GM23338 (cell line): ENCODE data around the gene CCDC43. TPM values are rescaled to one million over a fixed set of nuclear protein-coding genes. Genes with fewer than 3 reads are reported as not detected.
A peak's percentile ranks its signal among the peaks of the same experiment; 100 is the strongest.

ENCODE experiments used
- ATAC-seq: fragments of 200-7000 bp; cut with Tn5 transposase; 3 replicates; pipeline ENCODE4 v1.9.1; 2020
- DNase-seq: peaks from one replicate; pipeline ENCODE4 v3.0.0-alpha.2; 2015; ENCODE audit warnings: low spot score
- H2AFZ ChIP-seq: fragments of 200-600 bp; sonication (generic); 2 replicates; pipeline ENCODE4 v1.8.0; 2016; ENCODE audit warnings: antibody characterized with exemption, mild to moderate bottlenecking, moderate library complexity
- H3F3A ChIP-seq: fragments of 200-600 bp; sonication (generic); replicated peaks from 2 replicates; pipeline ENCODE4 v1.8.0; 2017; ENCODE audit warnings: antibody characterized with exemption, mixed run types, low read depth
- H3K27ac ChIP-seq: fragments of 200-600 bp; sonication (generic); 2 replicates; pipeline ENCODE4 v1.6.1; 2016; ENCODE audit warnings: low read depth
- H3K27me3 ChIP-seq: fragments of 200-600 bp; sonication (generic); 2 replicates; pipeline ENCODE4 v1.8.0; 2016; ENCODE audit warnings: mild to moderate bottlenecking, mixed run types, moderate library complexity; ENCODE audit not compliant: insufficient read depth
- H3K36me3 ChIP-seq: fragments of 200-600 bp; sonication (generic); 2 replicates; pipeline ENCODE4 v1.8.0; 2016; ENCODE audit warnings: mild to moderate bottlenecking; ENCODE audit not compliant: insufficient read depth
- H3K4me1 ChIP-seq: fragments of 200-600 bp; sonication (generic); 2 replicates; pipeline ENCODE4 v1.8.0; 2016; ENCODE audit warnings: mild to moderate bottlenecking, moderate library complexity; ENCODE audit not compliant: insufficient read depth
- H3K4me2 ChIP-seq: fragments of 200-600 bp; sonication (generic); 2 replicates; pipeline ENCODE4 v1.7.1; 2017; ENCODE audit warnings: mixed run types
- H3K4me3 ChIP-seq: fragments of 200-600 bp; sonication (generic); 2 replicates; pipeline ENCODE4 v1.6.1; 2016; ENCODE audit warnings: mixed run types
- H3K79me2 ChIP-seq: fragments of 200-600 bp; sonication (generic); replicated peaks from 2 replicates; pipeline ENCODE4 v1.8.0; 2017; ENCODE audit warnings: mild to moderate bottlenecking; ENCODE audit not compliant: insufficient read depth
- H3K9me2 ChIP-seq: fragments of 200-600 bp; sonication (generic); 2 replicates; pipeline ENCODE4 v1.8.0; 2017; ENCODE audit not compliant: insufficient read depth
- H4K20me1 ChIP-seq: fragments of 200-600 bp; sonication (generic); replicated peaks from 2 replicates; pipeline ENCODE4 v1.8.0; 2017; ENCODE audit warnings: mild to moderate bottlenecking; ENCODE audit not compliant: insufficient read depth
- H3K27ac Mint-ChIP-seq: 2 replicates; pipeline ENCODE4 v1.8.0; 2020; ENCODE audit warnings: inconsistent platforms, mild to moderate bottlenecking, moderate library complexity, mixed read lengths
- H3K27me3 Mint-ChIP-seq: 3 replicates; pipeline ENCODE4 v1.8.0; 2022; ENCODE audit warnings: low read depth, mild to moderate bottlenecking, moderate library complexity, mixed read lengths, inconsistent platforms; ENCODE audit not compliant: insufficient read depth, poor library complexity
- H3K36me3 Mint-ChIP-seq: 3 replicates; pipeline ENCODE4 v1.8.0; 2021; ENCODE audit warnings: low read depth, mild to moderate bottlenecking, inconsistent platforms, moderate library complexity, mixed read lengths
- H3K4me1 Mint-ChIP-seq: 3 replicates; pipeline ENCODE4 v1.8.0; 2020; ENCODE audit warnings: mild to moderate bottlenecking, inconsistent platforms, mixed read lengths
- H3K4me3 Mint-ChIP-seq: 3 replicates; pipeline ENCODE4 v1.8.0; 2021; ENCODE audit warnings: moderate library complexity, mild to moderate bottlenecking, inconsistent platforms, mixed read lengths
- H3K9me3 Mint-ChIP-seq: 3 replicates; pipeline ENCODE4 v1.8.0; 2020; ENCODE audit warnings: moderate library complexity, mild to moderate bottlenecking, inconsistent platforms, mixed read lengths
- CREB1 ChIP-seq: fragments of 250-450 bp; sonication (Bioruptor Pico); IDR thresholded peaks from 2 replicates; pipeline ENCODE4 v1.5.0; 2020; ENCODE audit warnings: low read depth, mild to moderate bottlenecking, moderate library complexity
- EZH2phosphoT487 ChIP-seq: fragments of 200-600 bp; sonication (generic); IDR thresholded peaks from one replicate; pipeline ENCODE4 v1.8.1; 2018; ENCODE audit warnings: antibody characterized with exemption; ENCODE audit not compliant: unreplicated experiment
- NANOG ChIP-seq: IDR thresholded peaks from 2 replicates; pipeline ENCODE4 v1.6.1; 2016; ENCODE audit warnings: antibody characterized with exemption, borderline replicate concordance
- POLR2AphosphoS5 ChIP-seq: IDR thresholded peaks from 2 replicates; pipeline ENCODE4 v1.6.1; 2016; ENCODE audit warnings: antibody characterized with exemption, low read depth
- STAT1 ChIP-seq: IDR thresholded peaks from one replicate; pipeline ENCODE4 v1.6.1; 2016; ENCODE audit warnings: antibody characterized with exemption; ENCODE audit not compliant: unreplicated experiment
- ZNF114 ChIP-seq: fragments of 250-450 bp; sonication (Bioruptor Pico); IDR thresholded peaks from 2 replicates; pipeline ENCODE4 v1.5.0; 2020; ENCODE audit warnings: mild to moderate bottlenecking, moderate library complexity
- polyA plus RNA-seq: library from polyadenylated mRNA; unstranded; fragments of >200 nt; fragmentation: Nextera tagmentation; extraction: Ambion mirVana; gene quantifications from 2 replicates; pipeline ENCODE4 v1.2.1, GENCODE V29; 2016
- total RNA-seq: library from RNA; depleted of rRNA; stranded (reverse); fragments of >200 nt; shearing (Covaris generic); gene quantifications from 2 replicates; pipeline ENCODE4 v1.2.3, GENCODE V29; 2014
- TF ChIP-seq, protein P1 (sequence below): IDR thresholded peaks from 2 replicates; pipeline ENCODE4 v1.6.1; 2016; ENCODE audit warnings: antibody characterized with exemption
- TF ChIP-seq, protein P2 (sequence below): fragments of 250-450 bp; sonication (Bioruptor Pico); IDR thresholded peaks from 2 replicates; pipeline ENCODE4 v1.5.0; 2020; ENCODE audit warnings: mild to moderate bottlenecking, moderate library complexity
- TF ChIP-seq, protein P3 (sequence below), 2 experiments: fragments of 200-600 bp in 1 of 2; sonication (generic) in 1 of 2; conservative IDR thresholded peaks; 2 replicates each; pipeline versions ENCODE4 v1.5.1 to v1.6.1; 2016 to 2017; ENCODE audit warnings: antibody characterized with exemption in 2 of 2, low read depth in 2 of 2, mild to moderate bottlenecking in 2 of 2, moderate library complexity in 1 of 2

Gene CCDC43
- total and polyA plus RNA-seq, 2 experiments from 2014 or later = 29.8 to 55.3 TPM

DNA sequence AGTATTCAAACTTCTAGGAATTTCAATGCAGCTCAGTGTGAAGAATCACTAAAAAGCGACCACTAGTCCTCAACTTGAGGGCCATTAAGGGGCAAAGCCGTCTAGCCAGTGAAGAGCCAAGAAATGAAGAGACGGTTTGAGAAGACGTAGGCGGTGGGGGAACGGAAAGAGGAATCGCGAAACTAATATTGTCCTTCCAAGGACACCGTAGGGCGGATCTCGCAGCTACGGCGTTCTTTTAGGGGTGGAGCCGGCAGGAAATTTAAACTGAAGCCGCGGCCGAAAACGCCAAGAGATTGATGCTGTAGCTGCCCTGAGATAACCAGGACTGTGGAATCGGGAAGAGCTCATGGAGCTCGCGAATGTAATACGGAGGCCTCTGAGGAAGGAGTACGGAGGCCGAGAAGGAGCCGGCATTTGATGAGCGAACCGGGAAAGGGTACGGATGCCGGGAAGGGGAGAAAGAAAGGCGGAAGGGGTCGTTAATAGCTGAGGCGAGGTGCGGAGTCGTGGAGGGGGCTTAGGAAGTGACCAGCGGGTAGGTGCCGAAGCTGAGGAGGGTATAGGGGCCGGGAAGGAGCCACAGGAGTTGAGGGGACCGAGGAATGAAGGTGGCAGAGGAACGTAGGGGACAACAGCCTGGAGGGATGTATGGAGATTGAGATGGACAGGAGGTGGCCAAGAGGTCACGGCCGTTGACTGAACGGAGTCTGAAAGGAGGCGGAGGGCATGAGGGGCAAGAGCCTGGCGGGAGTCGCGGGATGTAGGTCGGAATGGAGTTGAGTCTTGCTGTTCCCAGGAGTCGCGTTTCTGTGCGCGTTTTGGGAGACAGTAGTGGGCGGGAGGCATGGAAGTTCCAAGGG lies 19.1 kb upstream of the CCDC43 start, which contains the start of gene DBF4B:
Gene DBF4B (plus strand): TSS at position 265 of the 863 bp plus-strand sequence. CDS start 156 bp downstream, at position 421.
- Histone ChIP-seq H4K20me1 (no peaks in the 10 kb centered on the region; the same call in none of the 2 replicates), H3K36me3 (no peaks in the 10 kb centered on the region; the same call in none of the 2 replicates), H3K4me2 (peak within 1 kb of the TSS; percentile 72), H3K4me3 (peak within 1 kb of the TSS; percentile 72), H3K27ac (peak within 1 kb of the TSS; percentile 61), H2AFZ (peak within 1 kb of the TSS; percentile 90), H3K9me2 (no peaks in the 10 kb centered on the region), H3F3A (no peaks in the 10 kb centered on the region), H3K4me1 (peaks cover 8% of the 10 kb centered on the region), H3K27me3 (no peaks in the 10 kb centered on the region), H3K79me2 (peaks cover 17% of the 10 kb centered on the region)
- ATAC-seq (peak; percentile 82), DNase-seq (peak; percentile 96)
- Mint-ChIP-seq H3K4me1 (peaks cover 5% of the 10 kb centered on the region), H3K9me3 (no peaks in the 10 kb centered on the region), H3K36me3 (peaks cover 6% of the 10 kb centered on the region), H3K27me3 (peaks cover 1% of the 10 kb centered on the region), H3K27ac (no peak within 1 kb of the TSS), H3K4me3 (no peak within 1 kb of the TSS)
- TF ChIP-seq CREB1 (CRISPR knock-in tag) (peak; percentile 66), NANOG (no peak), POLR2AphosphoS5 (peak; percentile 81)

DNA sequence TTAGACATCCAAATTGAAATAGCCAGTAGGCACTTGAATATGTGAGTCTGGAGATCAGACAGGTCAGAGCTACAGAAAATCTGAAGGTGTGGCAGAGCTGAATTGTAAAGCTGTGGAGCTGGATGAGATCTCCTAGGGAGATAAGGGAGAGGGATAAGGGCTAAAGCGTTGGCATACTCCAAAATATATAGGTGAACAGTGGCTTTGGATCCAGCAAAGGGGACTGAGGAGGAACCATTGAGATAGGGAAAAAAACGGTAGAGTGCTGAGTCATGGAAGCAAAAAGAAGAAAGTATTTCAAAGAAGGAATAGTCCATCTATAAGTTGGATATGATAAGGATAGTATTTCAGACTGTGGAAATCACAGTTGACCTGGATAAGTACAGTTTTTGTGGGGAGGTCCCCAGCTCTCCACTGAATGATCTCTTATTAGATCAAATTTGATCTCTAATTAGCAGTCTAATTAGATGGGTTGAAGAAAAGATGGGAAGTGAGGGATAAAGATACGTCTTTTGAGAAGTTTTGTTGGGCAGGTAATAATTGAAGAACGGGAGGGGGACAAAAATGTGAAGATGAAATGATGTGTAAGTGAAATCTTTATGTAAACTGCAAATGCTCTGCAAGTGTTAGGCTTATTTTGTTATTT lies 18.3 kb upstream of the CCDC43 start:
- no peaks in the 10 kb centered on the region for H3K9me2 ChIP-seq
- H3K27ac ChIP-seq = peak overlapping the region; percentile 61
- no peaks in the 10 kb centered on the region; the same call in 1 of the 2 replicates for H4K20me1 ChIP-seq
- H3K4me3 Mint-ChIP-seq = no peak overlapping the region
- no peak for DNase-seq
- peaks cover 8% of the 10 kb centered on the region for H3K4me1 ChIP-seq
- peaks cover 5% of the 10 kb centered on the region for H3K4me1 Mint-ChIP-seq
- H3K27me3 ChIP-seq = no peaks in the 10 kb centered on the region
- H3K36me3 Mint-ChIP-seq = peaks cover 4% of the 10 kb centered on the region; the same call in 2 of the 3 replicates
- TF ChIP-seq EZH2phosphoT487 = no peak
- no peak for TF ChIP-seq CREB1 (CRISPR knock-in tag)
- TF ChIP-seq, protein P1, sequence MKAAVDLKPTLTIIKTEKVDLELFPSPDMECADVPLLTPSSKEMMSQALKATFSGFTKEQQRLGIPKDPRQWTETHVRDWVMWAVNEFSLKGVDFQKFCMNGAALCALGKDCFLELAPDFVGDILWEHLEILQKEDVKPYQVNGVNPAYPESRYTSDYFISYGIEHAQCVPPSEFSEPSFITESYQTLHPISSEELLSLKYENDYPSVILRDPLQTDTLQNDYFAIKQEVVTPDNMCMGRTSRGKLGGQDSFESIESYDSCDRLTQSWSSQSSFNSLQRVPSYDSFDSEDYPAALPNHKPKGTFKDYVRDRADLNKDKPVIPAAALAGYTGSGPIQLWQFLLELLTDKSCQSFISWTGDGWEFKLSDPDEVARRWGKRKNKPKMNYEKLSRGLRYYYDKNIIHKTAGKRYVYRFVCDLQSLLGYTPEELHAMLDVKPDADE = no peak
- TF ChIP-seq, protein P2, sequence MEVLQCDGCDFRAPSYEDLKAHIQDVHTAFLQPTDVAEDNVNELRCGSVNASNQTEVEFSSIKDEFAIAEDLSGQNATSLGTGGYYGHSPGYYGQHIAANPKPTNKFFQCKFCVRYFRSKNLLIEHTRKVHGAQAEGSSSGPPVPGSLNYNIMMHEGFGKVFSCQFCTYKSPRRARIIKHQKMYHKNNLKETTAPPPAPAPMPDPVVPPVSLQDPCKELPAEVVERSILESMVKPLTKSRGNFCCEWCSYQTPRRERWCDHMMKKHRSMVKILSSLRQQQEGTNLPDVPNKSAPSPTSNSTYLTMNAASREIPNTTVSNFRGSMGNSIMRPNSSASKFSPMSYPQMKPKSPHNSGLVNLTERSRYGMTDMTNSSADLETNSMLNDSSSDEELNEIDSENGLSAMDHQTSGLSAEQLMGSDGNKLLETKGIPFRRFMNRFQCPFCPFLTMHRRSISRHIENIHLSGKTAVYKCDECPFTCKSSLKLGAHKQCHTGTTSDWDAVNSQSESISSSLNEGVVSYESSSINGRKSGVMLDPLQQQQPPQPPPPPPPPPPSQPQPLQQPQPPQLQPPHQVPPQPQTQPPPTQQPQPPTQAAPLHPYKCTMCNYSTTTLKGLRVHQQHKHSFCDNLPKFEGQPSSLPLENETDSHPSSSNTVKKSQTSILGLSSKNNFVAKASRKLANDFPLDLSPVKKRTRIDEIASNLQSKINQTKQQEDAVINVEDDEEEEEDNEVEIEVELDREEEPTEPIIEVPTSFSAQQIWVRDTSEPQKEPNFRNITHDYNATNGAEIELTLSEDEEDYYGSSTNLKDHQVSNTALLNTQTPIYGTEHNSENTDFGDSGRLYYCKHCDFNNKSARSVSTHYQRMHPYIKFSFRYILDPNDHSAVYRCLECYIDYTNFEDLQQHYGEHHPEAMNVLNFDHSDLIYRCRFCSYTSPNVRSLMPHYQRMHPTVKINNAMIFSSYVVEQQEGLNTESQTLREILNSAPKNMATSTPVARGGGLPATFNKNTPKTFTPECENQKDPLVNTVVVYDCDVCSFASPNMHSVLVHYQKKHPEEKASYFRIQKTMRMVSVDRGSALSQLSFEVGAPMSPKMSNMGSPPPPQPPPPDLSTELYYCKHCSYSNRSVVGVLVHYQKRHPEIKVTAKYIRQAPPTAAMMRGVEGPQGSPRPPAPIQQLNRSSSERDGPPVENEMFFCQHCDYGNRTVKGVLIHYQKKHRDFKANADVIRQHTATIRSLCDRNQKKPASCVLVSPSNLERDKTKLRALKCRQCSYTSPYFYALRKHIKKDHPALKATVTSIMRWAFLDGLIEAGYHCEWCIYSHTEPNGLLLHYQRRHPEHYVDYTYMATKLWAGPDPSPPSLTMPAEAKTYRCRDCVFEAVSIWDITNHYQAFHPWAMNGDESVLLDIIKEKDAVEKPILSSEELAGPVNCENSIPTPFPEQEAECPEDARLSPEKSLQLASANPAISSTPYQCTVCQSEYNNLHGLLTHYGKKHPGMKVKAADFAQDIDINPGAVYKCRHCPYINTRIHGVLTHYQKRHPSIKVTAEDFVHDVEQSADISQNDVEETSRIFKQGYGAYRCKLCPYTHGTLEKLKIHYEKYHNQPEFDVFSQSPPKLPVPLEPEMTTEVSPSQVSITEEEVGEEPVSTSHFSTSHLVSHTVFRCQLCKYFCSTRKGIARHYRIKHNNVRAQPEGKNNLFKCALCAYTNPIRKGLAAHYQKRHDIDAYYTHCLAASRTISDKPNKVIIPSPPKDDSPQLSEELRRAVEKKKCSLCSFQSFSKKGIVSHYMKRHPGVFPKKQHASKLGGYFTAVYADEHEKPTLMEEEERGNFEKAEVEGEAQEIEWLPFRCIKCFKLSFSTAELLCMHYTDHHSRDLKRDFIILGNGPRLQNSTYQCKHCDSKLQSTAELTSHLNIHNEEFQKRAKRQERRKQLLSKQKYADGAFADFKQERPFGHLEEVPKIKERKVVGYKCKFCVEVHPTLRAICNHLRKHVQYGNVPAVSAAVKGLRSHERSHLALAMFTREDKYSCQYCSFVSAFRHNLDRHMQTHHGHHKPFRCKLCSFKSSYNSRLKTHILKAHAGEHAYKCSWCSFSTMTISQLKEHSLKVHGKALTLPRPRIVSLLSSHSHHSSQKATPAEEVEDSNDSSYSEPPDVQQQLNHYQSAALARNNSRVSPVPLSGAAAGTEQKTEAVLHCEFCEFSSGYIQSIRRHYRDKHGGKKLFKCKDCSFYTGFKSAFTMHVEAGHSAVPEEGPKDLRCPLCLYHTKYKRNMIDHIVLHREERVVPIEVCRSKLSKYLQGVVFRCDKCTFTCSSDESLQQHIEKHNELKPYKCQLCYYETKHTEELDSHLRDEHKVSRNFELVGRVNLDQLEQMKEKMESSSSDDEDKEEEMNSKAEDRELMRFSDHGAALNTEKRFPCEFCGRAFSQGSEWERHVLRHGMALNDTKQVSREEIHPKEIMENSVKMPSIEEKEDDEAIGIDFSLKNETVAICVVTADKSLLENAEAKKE (CRISPR knock-in tag) = no peak
- no peak for TF ChIP-seq STAT1
- no peak for TF ChIP-seq ZNF114
- TF ChIP-seq, protein P3, sequence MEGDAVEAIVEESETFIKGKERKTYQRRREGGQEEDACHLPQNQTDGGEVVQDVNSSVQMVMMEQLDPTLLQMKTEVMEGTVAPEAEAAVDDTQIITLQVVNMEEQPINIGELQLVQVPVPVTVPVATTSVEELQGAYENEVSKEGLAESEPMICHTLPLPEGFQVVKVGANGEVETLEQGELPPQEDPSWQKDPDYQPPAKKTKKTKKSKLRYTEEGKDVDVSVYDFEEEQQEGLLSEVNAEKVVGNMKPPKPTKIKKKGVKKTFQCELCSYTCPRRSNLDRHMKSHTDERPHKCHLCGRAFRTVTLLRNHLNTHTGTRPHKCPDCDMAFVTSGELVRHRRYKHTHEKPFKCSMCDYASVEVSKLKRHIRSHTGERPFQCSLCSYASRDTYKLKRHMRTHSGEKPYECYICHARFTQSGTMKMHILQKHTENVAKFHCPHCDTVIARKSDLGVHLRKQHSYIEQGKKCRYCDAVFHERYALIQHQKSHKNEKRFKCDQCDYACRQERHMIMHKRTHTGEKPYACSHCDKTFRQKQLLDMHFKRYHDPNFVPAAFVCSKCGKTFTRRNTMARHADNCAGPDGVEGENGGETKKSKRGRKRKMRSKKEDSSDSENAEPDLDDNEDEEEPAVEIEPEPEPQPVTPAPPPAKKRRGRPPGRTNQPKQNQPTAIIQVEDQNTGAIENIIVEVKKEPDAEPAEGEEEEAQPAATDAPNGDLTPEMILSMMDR (conservative IDR thresholded peaks at IDR 0.05; ENCODE audit: low read depth in 2 of 2) = no peak
- TF ChIP-seq POLR2AphosphoS5 = no peak
- no peak for TF ChIP-seq NANOG
- H3F3A ChIP-seq = no peaks in the 10 kb centered on the region
- H3K4me2 ChIP-seq = peak overlapping the region; percentile 72
- H3K27me3 Mint-ChIP-seq = peaks cover 3% of the 10 kb centered on the region
- peaks cover 17% of the 10 kb centered on the region for H3K79me2 ChIP-seq
- H3K9me3 Mint-ChIP-seq = no peaks in the 10 kb centered on the region
- H3K36me3 ChIP-seq = no peaks in the 10 kb centered on the region; the same call in 1 of the 2 replicates
- ATAC-seq = no peak
- peak overlapping the region; percentile 90 for H2AFZ ChIP-seq
- H3K4me3 ChIP-seq = peak overlapping the region; percentile 72
- no peak overlapping the region for H3K27ac Mint-ChIP-seq
